ENCODE measurements around the gene COMTD1.

COMTD1 gene

GRCh38 chr10:75212343-75212742 lies 23.4 kb downstream of the COMTD1 start:
- Histone ChIP-seq H3K4me1 (peaks cover 0 to 49% (median 33%) of the 10 kb centered on the region in 4 donors), H3K9me3 (no peaks in the 10 kb centered on the region), H3K4me3 (peak overlapping the region; percentile 62 to 97), H3K27me3 (no peaks in the 10 kb centered on the region), H3K36me3 (peaks cover 33 to 47% (median 44%) of the 10 kb centered on the region in 3 donors), H3K27ac (peak overlapping the region in 1 of 2 donors; percentile 99)
- no peak for TF ChIP-seq CTCF (IDR thresholded peaks at IDR 0.05)
- intact Hi-C loops (cut with DNase I; ENCODE audit: low total_unique reads): no loop called here
- DNase-seq: peak in 1 of 2 donors; percentile 33

GRCh38 chr10:75211007-75211691 lies 24.6 kb downstream of the COMTD1 start:
- DNase-seq: no peak
- no peaks in the 10 kb centered on the region for H3K27me3 ChIP-seq
- intact Hi-C loops (cut with DNase I; ENCODE audit: low total_unique reads): no loop called here

GRCh38 chr10:75210282-75211006 lies 25.3 kb downstream of the COMTD1 start, which contains the start of gene VDAC2:
Gene VDAC2 (plus strand): TSS chr10:75210796. CDS start chr10:75211159, 363 bp downstream.
- H3K36me3 ChIP-seq: peaks cover 17 to 29% (median 26%) of the 10 kb centered on the region in 3 donors
- no peaks in the 10 kb centered on the region for H3K9me3 ChIP-seq
- H3K27me3 ChIP-seq: no peaks in the 10 kb centered on the region
- intact Hi-C loops (cut with DNase I; ENCODE audit: low total_unique reads): no loop called here
- H3K27ac ChIP-seq: peak within 1 kb of the TSS; percentile 99
- peaks cover 0 to 42% (median 23%) of the 10 kb centered on the region in 4 donors for H3K4me1 ChIP-seq
- peak; percentile 86 to 94 for DNase-seq
- TF ChIP-seq CTCF (IDR thresholded peaks at IDR 0.05): no peak
- peak within 1 kb of the TSS; percentile 62 to 97 for H3K4me3 ChIP-seq

More at GRCh38 chr10:75211007-75211691, 24.6 kb downstream of the COMTD1 start:
- Histone ChIP-seq H3K36me3 (peaks cover 23 to 35% (median 33%) of the 10 kb centered on the region in 3 donors), H3K4me1 (peaks cover 0 to 42% (median 26%) of the 10 kb centered on the region in 4 donors), H3K9me3 (no peaks in the 10 kb centered on the region), H3K27ac (peak overlapping the region; percentile 99), H3K4me3 (peak overlapping the region; percentile 62 to 97)
- no peak for TF ChIP-seq CTCF (IDR thresholded peaks at IDR 0.05)

GRCh38 chr10:75209921-75210281 lies 25.9 kb downstream of the COMTD1 start:
- Histone ChIP-seq H3K4me3 (peak overlapping the region; percentile 62 to 97), H3K27ac (peak overlapping the region; percentile 99), H3K4me1 (peaks cover 0 to 42% (median 22%) of the 10 kb centered on the region in 4 donors), H3K36me3 (peaks cover 13 to 23% (median 21%) of the 10 kb centered on the region in 3 donors), H3K9me3 (no peaks in the 10 kb centered on the region), H3K27me3 (no peaks in the 10 kb centered on the region)
- no peak for TF ChIP-seq CTCF (IDR thresholded peaks at IDR 0.05)
- peak; percentile 84 to 93 for DNase-seq
- intact Hi-C loops (cut with DNase I; ENCODE audit: low total_unique reads): loop anchor here (10.0 kb wide), 1 partner anchor 95 kb away; the partner anchor contains the start of gene SAMD8

- Histone ChIP-seq H3K36me3 (peaks cover 7 to 17% (median 15%) of the 10 kb centered on the region in 3 donors), H3K4me1 (peaks cover 0 to 36% (median 19%) of the 10 kb centered on the region in 4 donors), H3K4me3 (peak overlapping the region; percentile 62 to 97), H3K9me3 (no peaks in the 10 kb centered on the region), H3K27ac (peak overlapping the region; percentile 99), H3K27me3 (no peaks in the 10 kb centered on the region)
- DNase-seq: peak in 1 of 2 donors; percentile 67
- TF ChIP-seq CTCF (IDR thresholded peaks at IDR 0.05): no peak
- intact Hi-C loops (cut with DNase I; ENCODE audit: low total_unique reads): loop anchor here (10.0 kb wide), 1 partner anchor 95 kb away; the partner anchor contains the start of gene SAMD8
Observed at GRCh38 chr10:75209086-75209920, 26.5 kb downstream of the COMTD1 start.

All from tibial artery (tissue), 4 donors.